Activated CD4-positive, alpha-beta memory T cell treated with anti-CD3 and anti-CD28 coated beads, Interleukin-2, amount 10 ng/mL, durations not matched to agents 7 days and 5 days (primary cell): ENCODE results near the gene LRRC25. TPM values are rescaled to one million over a fixed set of nuclear protein-coding genes. Genes with fewer than 3 reads are reported as not detected.
A peak's percentile ranks its signal among the peaks of the same experiment; 100 is the strongest.

Experiments used
- CTCF ChIA-PET: fragments of 350-600 bp; sonication (Branson Sonifier 250); formaldehyde crosslinking; loops from one replicate; lab custom pipeline; 2021; ENCODE audit warnings: antibody characterized with exemption, inconsistent platforms; lab: Charles Lee
- POLR2A ChIA-PET: fragments of 350-600 bp; sonication (Branson Sonifier 250); formaldehyde crosslinking; loops from one replicate; lab custom pipeline; 2021; ENCODE audit warnings: antibody characterized with exemption; lab: Charles Lee
- DNase-seq: peaks from one replicate; pipeline ENCODE4 v3.0.0-alpha.2; 2020
- H3K27ac Mint-ChIP-seq: one replicate; pipeline ENCODE4 v1.8.0; 2021; ENCODE audit warnings: mild to moderate bottlenecking, mixed read lengths
- H3K27me3 Mint-ChIP-seq: one replicate; pipeline ENCODE4 v1.8.0; 2021; ENCODE audit warnings: mixed read lengths
- H3K36me3 Mint-ChIP-seq: one replicate; pipeline ENCODE4 v1.8.0; 2021; ENCODE audit warnings: low read depth, mixed read lengths
- H3K4me1 Mint-ChIP-seq: one replicate; pipeline ENCODE4 v1.8.0; 2021; ENCODE audit warnings: mixed read lengths
- H3K4me3 Mint-ChIP-seq: one replicate; pipeline ENCODE4 v1.8.0; 2021; ENCODE audit warnings: mild to moderate bottlenecking, mixed read lengths
- H3K9me3 Mint-ChIP-seq: one replicate; pipeline ENCODE4 v1.8.0; 2021; ENCODE audit warnings: mixed read lengths
- total RNA-seq, 2 experiments: library from RNA; stranded (reverse); gene quantifications; one replicate each; pipeline ENCODE4 v1.2.3, GENCODE V29; 2021

LRRC25 gene
- total RNA-seq, 2 experiments from 2014 or later = not detected

DNA sequence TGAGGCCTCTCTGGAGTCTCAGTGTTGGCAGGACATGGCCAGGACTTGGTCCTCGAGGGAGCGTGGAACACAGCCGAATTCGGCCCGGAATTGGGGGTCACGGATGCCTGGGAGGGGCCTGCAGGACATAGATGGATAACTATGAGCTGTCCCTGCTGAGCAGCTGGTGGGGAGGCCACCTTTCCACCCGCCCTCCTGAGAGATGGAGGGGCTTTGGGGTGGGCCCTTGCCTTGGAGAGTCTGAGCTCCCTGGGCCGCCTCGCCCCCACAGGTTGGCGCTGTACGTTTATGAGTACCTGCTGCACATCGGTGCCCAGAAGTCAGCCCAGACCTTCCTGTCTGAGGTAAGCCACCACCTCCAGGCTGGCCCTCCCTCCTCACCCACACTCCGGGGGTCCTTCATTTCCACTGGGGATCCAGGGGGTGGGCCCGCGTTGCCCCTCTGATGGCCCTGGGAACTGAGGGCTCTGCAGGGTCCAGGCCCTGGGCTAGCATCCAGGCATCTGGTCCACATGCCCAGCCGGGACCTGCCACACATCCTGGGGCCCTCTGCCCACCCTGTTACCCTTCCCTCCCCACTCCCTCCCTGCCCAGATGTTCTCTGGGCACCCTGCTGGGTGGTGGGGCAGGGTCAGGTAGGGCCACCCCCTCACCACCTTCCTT is 29.8 kb upstream of the LRRC25 start:
- DNase-seq = no peak
- H3K36me3 Mint-ChIP-seq = peaks cover 18% of the 10 kb centered on the region
- POLR2A ChIA-PET = interaction anchor here (2.8 kb wide), 1 partner anchor 8 kb away, joined by 29 read pairs; the partner anchor contains the start of gene SSBP4
- H3K9me3 Mint-ChIP-seq = no peaks in the 10 kb centered on the region
- peaks cover 58% of the 10 kb centered on the region for H3K4me1 Mint-ChIP-seq
- CTCF ChIA-PET = no interaction called here
- no peak overlapping the region for H3K27ac Mint-ChIP-seq
- H3K27me3 Mint-ChIP-seq = no peaks in the 10 kb centered on the region
- H3K4me3 Mint-ChIP-seq = no peak overlapping the region

DNA sequence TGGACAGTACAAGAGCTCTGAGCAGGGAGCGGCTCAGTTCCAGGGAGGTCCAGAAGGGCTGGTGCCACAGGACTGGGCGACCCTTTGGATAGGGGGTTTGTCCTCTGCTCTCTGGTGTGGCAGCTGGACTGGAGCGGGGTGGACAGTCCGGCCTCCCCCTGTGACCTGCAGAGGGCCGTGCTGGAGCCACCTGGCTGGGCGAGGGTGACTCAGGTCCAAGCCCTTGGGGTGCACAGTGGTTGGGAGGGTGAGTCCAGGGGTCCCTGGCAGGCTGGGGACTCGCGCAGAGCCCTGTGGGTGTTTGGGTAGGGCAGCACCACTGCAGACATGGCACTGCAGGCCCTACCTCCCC is 29.0 kb upstream of the LRRC25 start:
- no peaks in the 10 kb centered on the region for H3K27me3 Mint-ChIP-seq
- H3K9me3 Mint-ChIP-seq = no peaks in the 10 kb centered on the region
- no peak overlapping the region for H3K4me3 Mint-ChIP-seq
- no peak for DNase-seq
- peaks cover 13% of the 10 kb centered on the region for H3K36me3 Mint-ChIP-seq
- CTCF ChIA-PET = no interaction called here
- no peak overlapping the region for H3K27ac Mint-ChIP-seq
- H3K4me1 Mint-ChIP-seq = peaks cover 64% of the 10 kb centered on the region
- POLR2A ChIA-PET = interaction anchor here (0.8 kb wide), 1 partner anchor 90 kb away, joined by 3 read pairs; no protein-coding TSS in a partner anchor

DNA sequence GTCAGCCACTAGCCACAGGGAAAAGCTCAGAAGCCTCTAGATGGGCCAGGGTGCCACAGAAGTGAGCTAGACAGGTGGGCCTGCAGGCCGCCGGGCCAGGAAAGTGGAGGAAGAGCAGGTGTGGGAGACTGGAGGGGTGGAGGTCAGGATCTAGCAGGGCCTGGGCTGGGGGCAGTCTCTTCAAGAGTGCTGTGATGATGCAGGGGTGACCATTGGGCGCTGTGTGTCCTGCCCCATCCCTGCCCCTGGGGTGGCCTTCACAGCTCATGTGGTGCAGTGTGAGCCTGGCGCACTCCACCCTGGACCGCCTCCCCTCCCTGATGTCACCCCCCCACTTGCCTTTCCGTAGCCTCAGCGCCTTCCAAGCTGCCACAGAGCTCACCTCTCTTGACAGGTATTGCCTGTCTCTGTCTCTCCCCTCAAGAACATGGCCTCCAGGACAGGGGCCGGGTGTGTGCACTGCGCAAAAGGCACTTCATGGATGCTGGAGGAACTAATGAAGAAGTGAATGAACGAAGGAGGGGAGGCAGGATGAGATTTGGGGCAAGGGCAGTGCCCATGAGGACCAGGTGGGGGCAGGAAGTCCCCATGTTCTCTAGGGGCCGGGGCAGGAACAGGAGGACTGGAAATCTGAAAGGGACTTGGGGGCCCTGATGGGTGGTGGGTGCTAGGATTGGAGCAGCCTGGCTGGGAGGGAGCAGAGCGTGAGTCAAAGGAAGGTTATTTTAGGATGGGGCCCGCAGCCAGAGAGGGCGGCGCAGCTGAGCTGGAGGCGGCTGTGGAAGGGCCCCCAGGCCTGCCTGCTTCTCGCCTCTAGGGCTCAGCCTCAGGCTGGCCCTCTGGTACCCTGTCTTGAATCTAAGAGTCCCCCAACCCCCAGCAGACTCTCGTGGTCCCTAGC is 28.3 kb upstream of the LRRC25 start:
- H3K9me3 Mint-ChIP-seq = no peaks in the 10 kb centered on the region
- peaks cover 15% of the 10 kb centered on the region for H3K36me3 Mint-ChIP-seq
- no peak for DNase-seq
- no peaks in the 10 kb centered on the region for H3K27me3 Mint-ChIP-seq
- H3K27ac Mint-ChIP-seq = peak overlapping the region; percentile 48
- H3K4me3 Mint-ChIP-seq = no peak overlapping the region
- ChIA-PET CTCF (no interaction called here), POLR2A (interaction anchor here (0.5 to 0.8 kb wide), 2 partner anchors 91 to 133 kb away, joined by 3 to 4 read pairs; no protein-coding TSS in a partner anchor)
- H3K4me1 Mint-ChIP-seq = peaks cover 70% of the 10 kb centered on the region

DNA sequence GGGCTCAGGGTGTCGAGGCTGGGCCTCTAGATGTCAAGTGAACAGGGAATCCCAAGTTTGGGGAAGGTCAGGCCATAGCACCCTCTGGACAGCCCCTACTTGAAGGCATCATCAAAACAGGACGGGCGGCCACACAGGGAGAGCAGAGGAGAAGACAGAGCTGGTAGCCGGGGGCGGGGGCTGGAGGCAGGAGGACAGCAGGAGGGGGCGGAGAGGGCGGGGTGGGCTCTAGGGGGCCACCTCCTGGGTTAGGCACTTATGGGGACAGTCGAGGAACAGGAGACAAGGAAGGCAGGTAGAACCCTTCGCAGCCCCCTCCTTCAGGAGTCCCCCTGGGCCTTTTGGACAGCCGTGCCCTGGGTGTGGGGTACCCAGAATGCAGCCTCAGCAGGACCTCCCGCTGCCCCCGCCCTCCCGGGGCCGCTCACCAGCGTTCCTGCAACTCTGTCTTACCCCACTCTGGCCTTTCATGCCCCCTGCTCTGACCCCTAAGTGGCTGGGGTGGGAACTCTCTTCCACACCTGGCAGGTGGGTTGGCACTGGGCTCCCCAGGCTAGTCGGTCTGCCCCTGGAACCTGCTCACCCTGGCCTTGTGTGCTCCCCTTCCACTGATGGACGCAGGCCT is 27.6 kb upstream of the LRRC25 start:
- Mint-ChIP-seq H3K4me1 (peaks cover 71% of the 10 kb centered on the region), H3K27ac (peak overlapping the region; percentile 23), H3K4me3 (no peak overlapping the region), H3K9me3 (no peaks in the 10 kb centered on the region), H3K27me3 (no peaks in the 10 kb centered on the region), H3K36me3 (peaks cover 17% of the 10 kb centered on the region)
- no peak for DNase-seq
- CTCF ChIA-PET = no interaction called here
- POLR2A ChIA-PET = no interaction called here

DNA sequence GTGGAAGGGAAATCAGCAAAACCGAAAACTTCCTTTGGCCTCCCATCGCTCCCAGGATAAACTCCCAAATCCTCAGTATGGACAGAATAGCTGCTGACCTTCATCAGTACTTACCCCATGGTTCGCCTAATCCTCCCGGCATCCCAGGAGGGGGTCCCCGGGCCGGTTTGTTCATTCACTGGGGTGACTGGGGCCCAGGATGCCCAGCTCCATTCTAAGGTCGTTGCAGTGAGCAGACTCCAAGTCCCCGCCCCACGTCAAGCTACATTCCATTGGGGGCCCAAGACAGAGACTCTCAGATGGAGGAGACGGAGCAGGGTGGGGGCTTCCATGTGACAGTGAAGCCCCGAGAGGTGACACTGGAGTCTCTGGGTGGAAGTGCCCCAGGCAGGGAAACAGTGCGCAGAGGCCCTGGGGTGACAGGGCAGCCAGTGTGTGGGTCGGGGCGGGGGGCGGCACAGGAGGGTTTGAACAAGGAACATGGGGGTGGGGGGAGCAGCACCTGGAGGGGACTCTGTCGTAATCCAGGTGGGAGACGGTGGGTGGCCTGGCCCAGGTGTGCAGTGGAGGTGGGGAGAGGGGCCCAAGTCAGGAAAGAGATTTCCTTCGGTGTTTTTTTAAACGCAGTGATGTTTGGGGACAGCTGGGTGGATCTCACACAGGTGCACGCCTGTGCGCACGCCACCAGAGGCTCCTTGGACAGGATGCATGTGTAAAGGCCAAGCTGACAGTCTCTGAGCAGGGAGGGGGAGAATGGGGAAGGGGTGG is 26.9 kb upstream of the LRRC25 start:
- CTCF ChIA-PET = interaction anchor here (0.6 kb wide), 1 partner anchor 554 kb away, joined by 3 read pairs; no protein-coding TSS in a partner anchor
- Mint-ChIP-seq H3K36me3 (peaks cover 15% of the 10 kb centered on the region), H3K27me3 (no peaks in the 10 kb centered on the region), H3K27ac (no peak overlapping the region), H3K4me3 (no peak overlapping the region), H3K9me3 (no peaks in the 10 kb centered on the region), H3K4me1 (peaks cover 64% of the 10 kb centered on the region)
- POLR2A ChIA-PET = interaction anchor here (2.8 kb wide), 2 partner anchors 7 to 12 kb away, joined by 10 to 17 read pairs; no protein-coding TSS in a partner anchor
- DNase-seq = no peak

DNA sequence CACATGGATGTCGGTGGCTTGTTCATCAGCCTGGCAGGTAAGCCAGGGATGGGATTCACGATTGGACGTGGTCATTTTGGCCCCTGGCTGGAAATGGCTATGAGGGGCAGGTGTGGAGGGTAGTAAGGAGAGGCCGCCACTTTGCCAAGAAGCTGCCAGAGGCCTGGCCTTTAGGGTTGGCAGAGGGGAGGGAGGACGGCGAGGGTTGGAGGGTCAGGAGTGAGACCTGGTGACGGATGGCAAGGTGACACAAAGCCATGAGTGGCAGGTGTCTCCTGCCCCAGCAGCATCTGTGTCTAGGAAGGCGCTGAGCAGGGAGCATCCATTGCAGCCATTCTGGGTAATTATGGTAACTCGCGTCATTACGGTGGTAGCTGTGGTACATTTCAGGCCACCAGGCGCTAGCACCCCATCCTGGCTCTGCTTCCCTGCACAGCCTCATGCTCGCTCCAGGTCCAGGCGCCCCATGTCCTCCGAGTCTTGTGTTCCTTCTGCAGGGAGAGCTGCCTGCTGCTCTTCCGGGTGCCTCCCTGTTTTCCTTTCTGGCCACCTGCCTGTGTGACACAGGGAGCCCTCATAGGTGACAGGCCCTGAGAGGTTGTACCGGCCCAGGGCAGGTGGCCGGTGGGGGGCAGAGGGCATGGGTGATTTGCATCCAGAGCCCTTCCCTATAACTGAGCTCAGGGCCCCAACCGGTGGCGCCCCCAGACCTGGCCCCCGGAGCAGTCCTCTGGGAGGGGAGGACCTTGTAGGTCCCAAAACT is 26.0 kb upstream of the LRRC25 start:
- DNase-seq = no peak
- H3K27me3 Mint-ChIP-seq = no peaks in the 10 kb centered on the region
- POLR2A ChIA-PET = interaction anchor here (0.9 to 2.8 kb wide), 4 partner anchors 8 to 142 kb away, joined by 3 to 17 read pairs (median 6); partner anchors contain the start of gene JUND
- H3K4me1 Mint-ChIP-seq = peaks cover 66% of the 10 kb centered on the region
- CTCF ChIA-PET = interaction anchor here (0.6 kb wide), 1 partner anchor 553 kb away, joined by 3 read pairs; no protein-coding TSS in a partner anchor
- peaks cover 15% of the 10 kb centered on the region for H3K36me3 Mint-ChIP-seq
- peak overlapping the region; percentile 91 for H3K27ac Mint-ChIP-seq
- no peaks in the 10 kb centered on the region for H3K9me3 Mint-ChIP-seq
- H3K4me3 Mint-ChIP-seq = peak overlapping the region; percentile 94

DNA sequence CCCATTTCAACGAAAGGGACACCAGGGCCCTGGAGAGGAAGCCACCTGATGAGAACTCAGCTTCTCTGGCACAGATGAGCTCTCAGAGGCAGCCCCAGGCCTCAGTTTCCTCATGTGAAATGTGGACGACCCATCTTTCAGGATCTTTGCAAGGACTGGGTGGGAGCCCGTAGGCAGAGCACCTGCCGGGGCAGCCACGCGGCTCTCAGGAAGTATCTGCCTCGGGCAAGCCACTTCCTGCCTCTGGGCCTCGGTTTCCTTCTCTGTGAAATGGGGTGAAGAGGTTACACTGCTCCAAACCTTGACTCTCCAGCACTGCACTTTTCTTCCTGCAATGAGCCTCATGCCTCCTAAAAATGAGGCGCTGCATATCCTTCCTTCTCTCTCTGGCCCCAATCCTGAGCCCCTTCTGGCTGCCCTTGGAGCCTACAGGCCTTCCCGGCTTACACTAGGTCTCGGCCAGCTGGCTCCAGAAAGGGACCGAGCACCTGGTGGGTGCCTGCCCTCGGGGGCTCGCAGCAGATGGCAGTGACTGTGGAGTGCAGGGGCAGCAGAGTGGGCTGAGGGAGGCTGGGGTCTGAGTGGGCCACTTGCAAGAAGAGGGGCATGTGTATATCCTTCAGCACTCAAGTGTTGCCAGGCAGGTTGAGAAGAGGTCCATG is 25.2 kb upstream of the LRRC25 start:
- H3K27ac Mint-ChIP-seq = peak overlapping the region; percentile 91
- no peaks in the 10 kb centered on the region for H3K9me3 Mint-ChIP-seq
- CTCF ChIA-PET = interaction anchor here (1.0 to 2.3 kb wide), 4 partner anchors 34 to 144 kb away, joined by 3 to 10 read pairs (median 4); partner anchors contain the start of gene JUND
- no peaks in the 10 kb centered on the region for H3K27me3 Mint-ChIP-seq
- peaks cover 72% of the 10 kb centered on the region for H3K4me1 Mint-ChIP-seq
- H3K36me3 Mint-ChIP-seq = peaks cover 15% of the 10 kb centered on the region
- peak overlapping the region; percentile 94 for H3K4me3 Mint-ChIP-seq
- POLR2A ChIA-PET = interaction anchor here (0.9 to 9.6 kb wide), 8 partner anchors 8 to 218 kb away, joined by 3 to 115 read pairs (median 4); partner anchors contain the start of gene JUND
- DNase-seq = peak; percentile 73

DNA sequence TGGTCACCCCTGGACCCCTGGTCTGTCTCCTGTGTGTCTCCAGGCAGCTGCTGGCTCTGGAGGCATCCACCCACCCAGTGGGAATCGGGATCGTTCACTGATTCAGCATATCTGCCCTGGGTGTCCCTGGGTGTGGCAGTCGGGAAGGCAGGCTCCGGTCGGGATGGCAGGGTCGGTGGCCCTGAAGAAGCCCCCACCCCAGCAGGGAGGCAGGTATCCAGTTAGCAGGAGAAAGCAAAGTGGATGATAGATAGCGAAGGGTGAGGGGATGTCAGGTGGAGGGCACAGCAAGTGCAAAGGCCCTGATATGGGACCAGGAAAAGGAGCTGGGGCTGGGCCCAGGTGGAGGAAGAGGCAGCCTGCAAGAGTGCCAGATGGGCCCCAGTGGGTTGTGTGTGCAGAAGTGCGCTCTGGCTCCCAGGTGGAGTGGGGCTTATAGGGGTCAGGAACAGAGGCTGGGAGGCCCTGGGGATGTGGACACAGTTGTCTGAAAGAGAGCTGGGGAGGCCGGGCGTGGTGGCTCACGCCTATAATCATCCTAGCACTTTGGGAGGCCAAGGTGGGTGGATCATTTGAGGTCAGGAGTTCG is 24.0 kb upstream of the LRRC25 start:
- Mint-ChIP-seq H3K9me3 (no peaks in the 10 kb centered on the region), H3K36me3 (peaks cover 15% of the 10 kb centered on the region), H3K4me1 (peaks cover 78% of the 10 kb centered on the region), H3K27me3 (peaks cover 5% of the 10 kb centered on the region), H3K27ac (peak overlapping the region; percentile 91), H3K4me3 (peak overlapping the region; percentile 94)
- CTCF ChIA-PET = interaction anchor here (1.0 to 2.3 kb wide), 7 partner anchors 10 to 143 kb away, joined by 3 to 10 read pairs (median 4); partner anchors contain the start of gene JUND
- POLR2A ChIA-PET = interaction anchor here (1.1 to 9.6 kb wide), 15 partner anchors 7 to 411 kb away, joined by 3 to 115 read pairs (median 5); partner anchors contain the start of genes JUND, UBA52 and UPF1
- DNase-seq = no peak

DNA sequence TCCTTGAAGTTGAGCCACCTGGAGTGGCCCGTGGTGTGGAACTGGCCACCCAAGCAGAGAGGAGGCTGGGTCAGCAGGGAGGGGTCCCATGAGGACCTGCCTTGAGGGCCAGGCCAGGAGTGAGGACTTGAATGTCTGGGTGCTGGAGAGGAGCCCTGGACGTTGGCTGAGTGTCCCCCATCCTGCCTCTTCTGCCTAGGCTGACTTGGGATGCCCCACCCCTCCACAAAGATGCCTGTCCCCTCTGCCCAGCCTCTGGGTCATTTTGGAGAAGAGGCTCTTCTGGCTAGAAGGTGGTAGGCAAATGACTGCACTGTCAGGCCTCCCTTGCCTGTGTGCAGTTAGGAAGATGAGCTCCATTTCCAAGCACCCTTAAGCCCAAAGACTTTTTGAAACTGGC is 23.5 kb upstream of the LRRC25 start:
- POLR2A ChIA-PET = interaction anchor here (1.1 to 9.6 kb wide), 13 partner anchors 7 to 411 kb away, joined by 3 to 115 read pairs (median 5); partner anchors contain the start of genes JUND, LSM4, UBA52 and UPF1
- H3K36me3 Mint-ChIP-seq = peaks cover 15% of the 10 kb centered on the region
- CTCF ChIA-PET = interaction anchor here (1.4 to 3.8 kb wide), 5 partner anchors 9 to 143 kb away, joined by 4 to 16 read pairs (median 6); no protein-coding TSS in a partner anchor
- H3K27ac Mint-ChIP-seq = peak overlapping the region; percentile 91
- no peaks in the 10 kb centered on the region for H3K9me3 Mint-ChIP-seq
- peaks cover 8% of the 10 kb centered on the region for H3K27me3 Mint-ChIP-seq
- peak overlapping the region; percentile 94 for H3K4me3 Mint-ChIP-seq
- DNase-seq = no peak
- H3K4me1 Mint-ChIP-seq = peaks cover 82% of the 10 kb centered on the region

DNA sequence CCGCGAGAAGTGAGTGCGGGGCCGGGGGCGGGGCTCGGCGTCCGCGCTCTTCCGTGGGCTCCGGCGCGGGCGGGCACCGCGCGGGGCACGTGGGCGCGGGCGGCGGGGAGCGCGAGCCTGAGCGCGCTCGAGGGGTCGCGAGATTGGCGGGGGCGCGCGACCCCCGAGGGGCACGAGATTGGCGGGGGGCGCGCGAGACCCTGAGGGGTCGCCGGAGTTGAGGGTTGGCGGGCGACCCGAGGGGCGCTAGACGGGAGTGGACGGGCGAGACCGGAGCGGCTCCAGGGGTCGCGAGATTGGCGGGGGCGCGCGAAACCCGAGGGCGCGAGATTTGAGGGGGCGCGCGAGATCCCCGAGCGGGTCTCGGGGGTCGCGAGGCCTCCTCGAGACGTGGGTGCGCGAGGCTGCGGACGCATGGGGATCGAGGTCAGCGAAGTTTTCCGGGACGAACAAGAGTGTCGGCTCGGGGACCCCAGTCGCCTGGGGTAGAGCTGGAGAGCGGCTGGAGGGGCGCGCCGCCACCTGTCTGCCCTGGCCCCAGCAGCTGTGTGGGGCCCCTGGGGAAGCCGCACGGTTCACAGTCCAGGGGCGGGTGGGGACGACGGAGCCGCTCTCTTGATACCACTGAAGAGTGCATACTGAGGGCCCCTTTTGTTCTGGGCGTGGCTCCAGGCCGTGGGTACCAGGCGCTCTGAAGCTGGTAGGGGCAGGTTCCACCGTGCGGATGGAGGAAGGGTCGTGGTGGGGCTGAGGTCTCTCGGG is 22.5 kb upstream of the LRRC25 start:
- POLR2A ChIA-PET = interaction anchor here (0.7 to 9.6 kb wide), 15 partner anchors 8 to 412 kb away, joined by 3 to 115 read pairs (median 4); partner anchors contain the start of genes JUND, LSM4, UBA52 and UPF1
- Mint-ChIP-seq H3K4me1 (peaks cover 84% of the 10 kb centered on the region), H3K4me3 (peak overlapping the region; percentile 94), H3K9me3 (no peaks in the 10 kb centered on the region), H3K27me3 (peaks cover 10% of the 10 kb centered on the region), H3K36me3 (peaks cover 15% of the 10 kb centered on the region), H3K27ac (peak overlapping the region; percentile 91)
- peak; percentile 68 for DNase-seq
- CTCF ChIA-PET = interaction anchor here (0.7 to 3.9 kb wide), 11 partner anchors 8 to 228 kb away, joined by 3 to 18 read pairs (median 6); partner anchors contain the start of gene JUND
